SK-N-SH (cell line): ENCODE measurements around the gene ABCB10. TPM values are rescaled to one million over a fixed set of nuclear protein-coding genes. Genes with fewer than 3 reads are reported as not detected.
"Not testable (repeated sequence)": the region's sequence is repeated elsewhere in the genome, so short reads cannot be mapped to it uniquely, and the experiment has no call there.

ENCODE experiments used
- CTCF ChIA-PET: fragments of 300-600, 350-600 bp; formaldehyde crosslinking; extraction: SDS; loops from one replicate; lab custom pipeline; 2021; lab: Yijun Ruan, JAX
- POLR2A ChIA-PET: fragments of 350-600 bp; sonication (Branson Sonifier 250); formaldehyde crosslinking; extraction: SDS; loops from one replicate; lab custom pipeline; 2020; ENCODE audit warnings: antibody characterized with exemption, inconsistent platforms; lab: Yijun Ruan, JAX
- DNase-seq: peaks from one replicate; pipeline ENCODE4 v3.0.0; 2012
- H2AFZ ChIP-seq: fragments of 200-600 bp; sonication (generic); 2 replicates; pipeline ENCODE4 v1.8.1; 2016; ENCODE audit warnings: antibody characterized with exemption, mild to moderate bottlenecking, low read depth
- H3F3A ChIP-seq: fragments of 200-600 bp; sonication (generic); replicated peaks from 2 replicates; pipeline ENCODE3; 2016; ENCODE audit warnings: antibody characterized with exemption, mild to moderate bottlenecking; ENCODE audit not compliant: insufficient read depth
- H3K27ac ChIP-seq, 2 experiments: fragments of 200-500 bp in 1 of 2; fragments of 200-600 bp in 1 of 2; sonication (Bioruptor generic) in 1 of 2; sonication (generic), shearing (Covaris generic) in 1 of 2; 2 replicates each; pipeline versions ENCODE4 v1.5.1 to v1.6.1; 2014 to 2016; ENCODE audit warnings: low read depth in 2 of 2, inconsistent platforms in 1 of 2, low read length in 1 of 2, mild to moderate bottlenecking in 1 of 2, mixed read lengths in 1 of 2
- H3K27me3 ChIP-seq: fragments of 200-600 bp; sonication (generic), shearing (Covaris generic); 2 replicates; pipeline ENCODE4 v1.6.1; 2016; ENCODE audit warnings: mixed run types; ENCODE audit not compliant: insufficient read depth
- H3K36me3 ChIP-seq, 2 experiments: fragments of 200-500 bp in 1 of 2; fragments of 200-600 bp in 1 of 2; sonication (Bioruptor generic) in 1 of 2; sonication (generic) in 1 of 2; replicated peaks in 1 of 2; 2 replicates each; pipeline versions ENCODE3 to v1.5.1; 2014 to 2016; ENCODE audit warnings: low read length in 1 of 2, mild to moderate bottlenecking in 1 of 2; ENCODE audit not compliant: insufficient read depth in 2 of 2, control insufficient read depth in 1 of 2
- H3K4me1 ChIP-seq, 2 experiments: fragments of 200-500 bp in 1 of 2; fragments of 200-600 bp in 1 of 2; sonication (Bioruptor generic) in 1 of 2; sonication (generic), shearing (Covaris generic) in 1 of 2; 2 replicates each; pipeline versions ENCODE4 v1.5.1 to v1.6.1; 2014 to 2016; ENCODE audit warnings: low read depth in 1 of 2, low read length in 1 of 2, mixed run types in 1 of 2; ENCODE audit not compliant: insufficient read depth in 2 of 2, control insufficient read depth in 1 of 2
- H3K4me2 ChIP-seq: fragments of 200-600 bp; sonication (generic), shearing (Covaris generic); 2 replicates; pipeline ENCODE4 v1.6.1; 2017; ENCODE audit warnings: mixed run types
- H3K4me3 ChIP-seq, 2 experiments: fragments of 200-500 bp in 1 of 2; fragments of 200-600 bp in 1 of 2; sonication (Bioruptor generic) in 1 of 2; sonication (generic), shearing (Covaris generic) in 1 of 2; 2 replicates each; pipeline versions ENCODE4 v1.5.1 to v1.8.1; 2014 to 2016; ENCODE audit warnings: low read depth in 2 of 2, inconsistent platforms in 1 of 2, low read length in 1 of 2, mild to moderate bottlenecking in 1 of 2, mixed read lengths in 1 of 2, moderate library complexity in 1 of 2
- H3K79me2 ChIP-seq: fragments of 200-600 bp; sonication (generic); 2 replicates; pipeline ENCODE4 v1.8.1; 2017; ENCODE audit warnings: mild to moderate bottlenecking; ENCODE audit not compliant: insufficient read depth
- H3K9ac ChIP-seq: fragments of 200-600 bp; sonication (generic); 2 replicates; pipeline ENCODE4 v1.6.1; 2017; ENCODE audit warnings: mixed run types
- H3K9me2 ChIP-seq: fragments of 200-600 bp; sonication (generic); 2 replicates; pipeline ENCODE4 v1.6.1; 2017; ENCODE audit warnings: mixed run types
- H3K9me3 ChIP-seq: fragments of 200-600 bp; sonication (generic); 2 replicates; pipeline ENCODE4 v1.6.1; 2017; ENCODE audit warnings: mixed run types, mild to moderate bottlenecking, moderate library complexity
- H4K20me1 ChIP-seq: fragments of 200-600 bp; sonication (generic); 2 replicates; pipeline ENCODE4 v1.6.1; 2017; ENCODE audit warnings: mild to moderate bottlenecking, mixed run types; ENCODE audit not compliant: insufficient read depth
- CHD2 ChIP-seq: fragments of 150-350 bp; IDR thresholded peaks from 2 replicates; pipeline ENCODE4 v1.6.1; 2018; ENCODE audit warnings: low read length; ENCODE audit not compliant: partially characterized antibody
- ELF1 ChIP-seq: IDR thresholded peaks from 2 replicates; pipeline ENCODE4 v1.4.0; 2012
- EP300 ChIP-seq, 2 experiments: IDR thresholded peaks; 2 replicates each; pipeline versions ENCODE4 v1.4.0 to v1.6.1; 2012; ENCODE audit warnings: borderline replicate concordance in 1 of 2, low read depth in 1 of 2, low read length in 1 of 2
- FOSL2 ChIP-seq: IDR thresholded peaks from 2 replicates; pipeline ENCODE4 v1.4.0; 2012; ENCODE audit warnings: low read depth, mild to moderate bottlenecking, moderate library complexity, borderline replicate concordance
- FOXM1 ChIP-seq: IDR thresholded peaks from 2 replicates; pipeline ENCODE4 v1.4.0; 2012; ENCODE audit warnings: low read depth, mild to moderate bottlenecking
- GABPA ChIP-seq: IDR thresholded peaks from 2 replicates; pipeline ENCODE4 v1.4.0; 2012; ENCODE audit warnings: low read depth, mild to moderate bottlenecking
- GATA2 ChIP-seq: sonication (generic); formaldehyde crosslinking; IDR thresholded peaks from 2 replicates; pipeline ENCODE4 v1.5.0; 2020; ENCODE audit warnings: mild to moderate bottlenecking, missing genetic modification reagents
- JUND ChIP-seq: IDR thresholded peaks from 2 replicates; pipeline ENCODE4 v1.4.0; 2012
- MEF2A ChIP-seq: IDR thresholded peaks from 2 replicates; pipeline ENCODE4 v1.4.0; 2012; ENCODE audit warnings: low read depth, borderline replicate concordance
- NFIC ChIP-seq: IDR thresholded peaks from 2 replicates; pipeline ENCODE4 v1.4.0; 2012; ENCODE audit warnings: borderline replicate concordance
- NRF1 ChIP-seq: IDR thresholded peaks from 2 replicates; pipeline ENCODE4 v1.6.1; 2012; ENCODE audit warnings: low read depth, mild to moderate bottlenecking, low read length
- PBX3 ChIP-seq: IDR thresholded peaks from 2 replicates; pipeline ENCODE4; 2012
- POLR2AphosphoS5 ChIP-seq: IDR thresholded peaks from 2 replicates; pipeline ENCODE4 v1.6.1; 2012; ENCODE audit warnings: low read depth, low read length
- SIN3A ChIP-seq: IDR thresholded peaks from 2 replicates; pipeline ENCODE4 v1.6.1; 2012; ENCODE audit warnings: low read depth, mild to moderate bottlenecking, low read length, moderate library complexity, borderline replicate concordance
- USF1 ChIP-seq: IDR thresholded peaks from 2 replicates; pipeline ENCODE4 v1.4.0; 2012; ENCODE audit warnings: low read depth, borderline replicate concordance
- WGBS: methylation state at CpG from one replicate; pipeline ENCODE4 v1.1.6; 2017; ENCODE audit warnings: low lambda C conversion rate; 5-methylcytosine and 5-hydroxymethylcytosine counted together
- polyA plus RNA-seq, 3 experiments: library from polyadenylated mRNA; depleted of rRNA; stranded (reverse); fragments of >200 nt; gene quantifications; 2 replicates each; pipeline ENCODE4 v1.2.3, GENCODE V29; 2012
- TF ChIP-seq, protein P1 (sequence below): fragments of 150-350 bp; IDR thresholded peaks from 2 replicates; pipeline ENCODE4 v1.6.1; 2017; ENCODE audit warnings: antibody characterized with exemption, low read length, low read depth, borderline replicate concordance

ABCB10 gene
- polyA plus RNA-seq, 1 of the 3 experiments (the other 2 are of a cell fraction), result 5.7 TPM

GRCh38 chr1:229478852-229479251, 79.7 kb downstream of the ABCB10 start:
- H4K20me1 ChIP-seq, result no peaks in the 10 kb centered on the region
- H3K27ac ChIP-seq, result no peak overlapping the region
- H3K9ac ChIP-seq, result no peak overlapping the region
- H3K36me3 ChIP-seq, result peaks cover 40 to 65% of the 10 kb centered on the region in 2 experiments
- TF ChIP-seq, protein P1, sequence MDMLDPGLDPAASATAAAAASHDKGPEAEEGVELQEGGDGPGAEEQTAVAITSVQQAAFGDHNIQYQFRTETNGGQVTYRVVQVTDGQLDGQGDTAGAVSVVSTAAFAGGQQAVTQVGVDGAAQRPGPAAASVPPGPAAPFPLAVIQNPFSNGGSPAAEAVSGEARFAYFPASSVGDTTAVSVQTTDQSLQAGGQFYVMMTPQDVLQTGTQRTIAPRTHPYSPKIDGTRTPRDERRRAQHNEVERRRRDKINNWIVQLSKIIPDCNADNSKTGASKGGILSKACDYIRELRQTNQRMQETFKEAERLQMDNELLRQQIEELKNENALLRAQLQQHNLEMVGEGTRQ, result no peak
- TF ChIP-seq CHD2 (no peak), GABPA (no peak), FOSL2 (no peak), NFIC (no peak), NRF1 (no peak), SIN3A (no peak), JUND (no peak), PBX3 (no peak), GATA2 (CRISPR knock-in tag) (no peak), POLR2AphosphoS5 (no peak), FOXM1 (no peak), EP300 (IDR thresholded peaks at IDR 0.05; ENCODE audit: borderline replicate concordance in 1 of 2, low read depth in 1 of 2, low read length in 1 of 2) (no peak), MEF2A (no peak), USF1 (no peak), ELF1 (no peak)
- ChIA-PET CTCF (interaction anchor here (1.1 to 8.7 kb wide), 2 partner anchors 20 to 222 kb away, joined by 3 to 143 read pairs; no protein-coding TSS in a partner anchor), POLR2A (no interaction called here)
- no peak overlapping the region for H3K4me2 ChIP-seq
- no peaks in the 10 kb centered on the region for H3K79me2 ChIP-seq
- H3K9me2 ChIP-seq, result no peaks in the 10 kb centered on the region
- no peaks in the 10 kb centered on the region for H3K27me3 ChIP-seq
- DNase-seq, result no peak
- H3K9me3 ChIP-seq, result no peaks in the 10 kb centered on the region
- H2AFZ ChIP-seq, result no peak overlapping the region
- no peaks in the 10 kb centered on the region for H3F3A ChIP-seq
- H3K4me1 ChIP-seq, result peaks cover 0 to 7% of the 10 kb centered on the region in 2 experiments; a peak in 1 of 4 replicates
- no peak overlapping the region for H3K4me3 ChIP-seq
- 100% methylated on average over 1 of the region's 1 CpG for WGBS

DNA sequence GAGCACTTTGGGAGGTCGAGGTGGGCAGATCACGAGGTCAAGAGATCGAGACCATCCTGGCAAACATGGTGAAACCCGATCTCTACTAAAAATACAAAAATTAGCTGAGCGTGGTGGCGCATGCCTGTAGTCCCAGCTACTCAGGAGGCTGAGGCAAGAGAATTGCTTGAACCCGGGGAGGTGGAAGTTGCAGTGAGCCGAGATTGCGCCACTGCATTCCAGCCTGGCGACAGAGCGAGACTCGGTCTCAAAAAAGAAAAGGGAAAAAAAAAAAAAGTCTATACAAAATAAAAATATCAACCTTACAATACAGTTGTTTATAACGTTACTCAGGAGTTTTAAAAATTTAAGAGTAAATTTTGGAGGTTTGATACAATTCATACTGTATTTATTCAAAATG, 82.6 kb downstream of the ABCB10 start:
- CTCF ChIA-PET, result interaction anchor here (0.7 to 6.1 kb wide), 2 partner anchors 218 to 811 kb away, joined by 4 to 29 read pairs; no protein-coding TSS in a partner anchor
- H3K4me1 ChIP-seq, H3K9me2 ChIP-seq, H2AFZ ChIP-seq, DNase-seq, H3F3A ChIP-seq, H3K79me2 ChIP-seq, H3K4me2 ChIP-seq, H3K4me3 ChIP-seq, H4K20me1 ChIP-seq, H3K27me3 ChIP-seq, H3K27ac ChIP-seq, POLR2A ChIA-PET, H3K9ac ChIP-seq, H3K9me3 ChIP-seq: not testable (repeated sequence)
- WGBS, result 96% methylated on average over 13 of the region's 13 CpGs
- peaks cover 37 to 54% of the 10 kb centered on the region in 2 experiments for H3K36me3 ChIP-seq
